ENCODE measurements around the gene TACC2. TPM values are rescaled to one million over a fixed set of nuclear protein-coding genes. Genes with fewer than 3 reads are reported as not detected.

The TACC2 gene
- total and polyA plus RNA-seq, 2 donors (not counting 1 experiment from before 2014, with no cell fraction given): not detected

- H3K4me1 ChIP-seq (ENCODE audit: control insufficient read depth in 2 of 2, insufficient read depth in 2 of 2, low read length in 2 of 2): no peaks in the 10 kb centered on the region
- Mint-ChIP-seq H3K4me1 (no peaks in the 10 kb centered on the region), H3K27ac (no peak overlapping the region), H3K4me3 (no peak overlapping the region), H3K9me3 (ENCODE audit: insufficient read depth) (no peaks in the 10 kb centered on the region), H3K27me3 (peaks cover 6% of the 10 kb centered on the region)
- H3K4me3 ChIP-seq (ENCODE audit: control extremely low read depth in 1 of 5, extremely low read depth in 1 of 5, insufficient read depth in 1 of 5, low read depth in 2 of 5, low read length in 4 of 5): no peak overlapping the region
- 95% methylated on average over 9 of the region's 12 CpGs for WGBS (ENCODE audit: insufficient coverage)
- CTCF ChIA-PET: no interaction called here
- no peaks in the 10 kb centered on the region for H4K20me1 ChIP-seq (ENCODE audit: control insufficient read depth, insufficient read depth, low read length, poor library complexity, severe bottlenecking)
- DNase-seq: no peak
- no peak overlapping the region for H3K9ac ChIP-seq (ENCODE audit: low read length)
- H3K36me3 ChIP-seq (replicated peaks in 1 of 2; ENCODE audit: control extremely low read depth in 1 of 2, control insufficient read depth in 1 of 2, extremely low read depth in 1 of 2, insufficient read depth in 2 of 2, low read length in 1 of 2): no peaks in the 10 kb centered on the region
- intact Hi-C loops (cut with micrococcal nuclease): no loop called here
- no peak overlapping the region for H3K27ac ChIP-seq (ENCODE audit: low read length in 2 of 2)
- no peak for ATAC-seq (ENCODE audit: low read depth)
- no peaks in the 10 kb centered on the region for H3K79me2 ChIP-seq (ENCODE audit: control insufficient read depth, insufficient read depth, low read length)
- no peak overlapping the region for H3K4me2 ChIP-seq (replicated peaks; ENCODE audit: low read depth, low read length, poor library complexity, severe bottlenecking)
- H3K9me3 ChIP-seq (ENCODE audit: control extremely low read depth in 1 of 3, control insufficient read depth in 2 of 3, insufficient read depth in 1 of 3, low read length in 2 of 3): peaks cover 0 to 8% (median 0%) of the 10 kb centered on the region in 3 donors
- H2AFZ ChIP-seq (ENCODE audit: insufficient read depth, low read depth, low read length, poor library complexity, severe bottlenecking): no peak overlapping the region
- no peaks in the 10 kb centered on the region for H3K27me3 ChIP-seq (replicated peaks in 1 of 4; ENCODE audit: control extremely low read depth in 1 of 4, control insufficient read depth in 3 of 4, insufficient read depth in 4 of 4, low read length in 3 of 4)
- TF ChIP-seq EZH2 (IDR thresholded peaks at IDR 0.05; ENCODE audit: borderline replicate concordance, insufficient read depth, low read depth, low read length, poor library complexity, severe bottlenecking) (no peak), CTCF (IDR thresholded peaks at IDR 0.05) (no peak)
- POLR2A ChIA-PET: no interaction called here
Measured at GRCh38 chr10:122068844-122069243, 79.9 kb downstream of the TACC2 start.

- no peaks in the 10 kb centered on the region for H3K79me2 ChIP-seq (ENCODE audit: control insufficient read depth, insufficient read depth, low read length)
- H3K4me2 ChIP-seq (replicated peaks; ENCODE audit: low read depth, low read length, poor library complexity, severe bottlenecking): no peak overlapping the region
- ATAC-seq (ENCODE audit: low read depth) (no peak), DNase-seq (no peak)
- H3K4me3 ChIP-seq (ENCODE audit: control extremely low read depth in 1 of 5, extremely low read depth in 1 of 5, insufficient read depth in 1 of 5, low read depth in 2 of 5, low read length in 4 of 5): no peak overlapping the region
- H3K9me3 ChIP-seq (ENCODE audit: control extremely low read depth in 1 of 3, control insufficient read depth in 2 of 3, insufficient read depth in 1 of 3, low read length in 2 of 3): peaks cover 0 to 8% (median 0%) of the 10 kb centered on the region in 3 donors
- no peak overlapping the region for H2AFZ ChIP-seq (ENCODE audit: insufficient read depth, low read depth, low read length, poor library complexity, severe bottlenecking)
- H3K9ac ChIP-seq (ENCODE audit: low read length): no peak overlapping the region
- Mint-ChIP-seq H3K27me3 (peaks cover 6% of the 10 kb centered on the region), H3K27ac (no peak overlapping the region), H3K9me3 (ENCODE audit: insufficient read depth) (no peaks in the 10 kb centered on the region), H3K4me1 (no peaks in the 10 kb centered on the region), H3K4me3 (no peak overlapping the region)
- H3K36me3 ChIP-seq (replicated peaks in 1 of 2; ENCODE audit: control extremely low read depth in 1 of 2, control insufficient read depth in 1 of 2, extremely low read depth in 1 of 2, insufficient read depth in 2 of 2, low read length in 1 of 2): no peaks in the 10 kb centered on the region
- ChIA-PET CTCF (no interaction called here), POLR2A (no interaction called here)
- H3K27ac ChIP-seq (ENCODE audit: low read length in 2 of 2): no peak overlapping the region
- intact Hi-C loops (cut with micrococcal nuclease): no loop called here
- no peaks in the 10 kb centered on the region for H4K20me1 ChIP-seq (ENCODE audit: control insufficient read depth, insufficient read depth, low read length, poor library complexity, severe bottlenecking)
- H3K4me1 ChIP-seq (ENCODE audit: control insufficient read depth in 2 of 2, insufficient read depth in 2 of 2, low read length in 2 of 2): no peaks in the 10 kb centered on the region
- WGBS (ENCODE audit: insufficient coverage): 97% methylated on average over 5 of the region's 9 CpGs
- TF ChIP-seq EZH2 (IDR thresholded peaks at IDR 0.05; ENCODE audit: borderline replicate concordance, insufficient read depth, low read depth, low read length, poor library complexity, severe bottlenecking) (no peak), CTCF (IDR thresholded peaks at IDR 0.05) (no peak)
- no peaks in the 10 kb centered on the region for H3K27me3 ChIP-seq (replicated peaks in 1 of 4; ENCODE audit: control extremely low read depth in 1 of 4, control insufficient read depth in 3 of 4, insufficient read depth in 4 of 4, low read length in 3 of 4)
Measured at GRCh38 chr10:122072491-122072890, 83.5 kb downstream of the TACC2 start.

Measured in B cell (primary cell).